Neutrophil (primary cell): ENCODE results near the gene ECI1.

Source experiments
- H3K27ac ChIP-seq: fragments of 200-600 bp; sonication (generic); 2 replicates; pipeline ENCODE4 v1.5.1; 2016; ENCODE audit warnings: mild to moderate bottlenecking, moderate library complexity
- H3K27me3 ChIP-seq: fragments of 200-600 bp; sonication (generic); 2 replicates; pipeline ENCODE4 v1.6.0; 2016; ENCODE audit warnings: mild to moderate bottlenecking
- H3K36me3 ChIP-seq: fragments of 200-600 bp; sonication (generic); 2 replicates; pipeline ENCODE4 v1.5.1; 2017
- H3K4me1 ChIP-seq, 2 experiments: fragments of 200-600 bp in 1 of 2; sonication (generic) in 1 of 2; 1 replicate in 1 of 2; 2 replicates in 1 of 2; pipeline versions ENCODE4 v1.5.1 to v1.6.1; 2013 to 2016; ENCODE audit warnings: low read depth in 1 of 2, low read length in 1 of 2, mild to moderate bottlenecking in 1 of 2, moderate library complexity in 1 of 2; ENCODE audit not compliant: control insufficient read depth in 1 of 2, insufficient read depth in 1 of 2
- H3K4me3 ChIP-seq, 2 experiments: fragments of 200-600 bp in 1 of 2; sonication (generic) in 1 of 2; 1 replicate in 1 of 2; 2 replicates in 1 of 2; pipeline ENCODE4 v1.5.1; 2013 to 2016; ENCODE audit warnings: low read depth in 1 of 2, low read length in 1 of 2, mild to moderate bottlenecking in 1 of 2, moderate library complexity in 1 of 2
- H3K9me3 ChIP-seq: fragments of 200-600 bp; sonication (generic); 2 replicates; pipeline ENCODE4 v1.5.1; 2016
- TF ChIP-seq, protein P1 (sequence below): fragments of 200-600 bp; sonication (generic); IDR thresholded peaks from 2 replicates; pipeline ENCODE4 v1.5.1; 2016; ENCODE audit warnings: antibody characterized with exemption

ECI1 gene

DNA sequence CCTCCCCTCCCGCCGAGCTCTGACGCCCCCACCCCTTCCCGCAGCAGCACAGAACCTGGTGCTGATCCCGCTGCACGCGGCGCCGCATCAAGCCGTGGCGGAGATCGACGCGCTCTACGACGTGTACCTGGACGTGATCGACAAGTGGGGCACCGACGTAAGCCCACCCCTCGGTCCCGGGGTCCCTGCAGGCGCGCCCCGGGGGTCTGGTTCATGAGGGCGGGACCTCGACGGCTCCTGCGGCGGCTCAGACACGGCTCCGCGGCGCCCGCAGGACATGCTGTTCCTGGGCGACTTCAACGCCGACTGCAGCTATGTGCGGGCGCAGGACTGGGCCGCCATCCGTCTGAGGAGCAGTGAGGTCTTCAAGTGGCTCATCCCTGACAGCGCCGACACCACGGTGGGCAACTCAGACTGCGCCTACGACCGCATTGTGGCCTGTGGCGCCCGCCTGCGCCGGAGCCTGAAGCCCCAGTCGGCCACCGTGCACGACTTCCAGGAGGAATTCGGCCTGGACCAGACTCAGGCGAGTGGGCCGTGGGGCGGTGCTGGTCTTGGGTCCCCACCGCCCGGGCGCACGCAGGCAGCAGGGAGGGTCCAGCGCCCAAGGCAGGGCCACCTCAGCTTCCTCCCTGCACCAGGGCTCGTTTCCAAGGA is 13.8 kb downstream of the ECI1 start:
- peaks cover 66% of the 10 kb centered on the region for H3K36me3 ChIP-seq
- no peaks in the 10 kb centered on the region for H3K9me3 ChIP-seq
- no peak overlapping the region for H3K4me3 ChIP-seq
- no peak overlapping the region for H3K27ac ChIP-seq
- H3K4me1 ChIP-seq = no peaks in the 10 kb centered on the region
- peaks cover 45% of the 10 kb centered on the region for H3K27me3 ChIP-seq
- TF ChIP-seq, protein P1, sequence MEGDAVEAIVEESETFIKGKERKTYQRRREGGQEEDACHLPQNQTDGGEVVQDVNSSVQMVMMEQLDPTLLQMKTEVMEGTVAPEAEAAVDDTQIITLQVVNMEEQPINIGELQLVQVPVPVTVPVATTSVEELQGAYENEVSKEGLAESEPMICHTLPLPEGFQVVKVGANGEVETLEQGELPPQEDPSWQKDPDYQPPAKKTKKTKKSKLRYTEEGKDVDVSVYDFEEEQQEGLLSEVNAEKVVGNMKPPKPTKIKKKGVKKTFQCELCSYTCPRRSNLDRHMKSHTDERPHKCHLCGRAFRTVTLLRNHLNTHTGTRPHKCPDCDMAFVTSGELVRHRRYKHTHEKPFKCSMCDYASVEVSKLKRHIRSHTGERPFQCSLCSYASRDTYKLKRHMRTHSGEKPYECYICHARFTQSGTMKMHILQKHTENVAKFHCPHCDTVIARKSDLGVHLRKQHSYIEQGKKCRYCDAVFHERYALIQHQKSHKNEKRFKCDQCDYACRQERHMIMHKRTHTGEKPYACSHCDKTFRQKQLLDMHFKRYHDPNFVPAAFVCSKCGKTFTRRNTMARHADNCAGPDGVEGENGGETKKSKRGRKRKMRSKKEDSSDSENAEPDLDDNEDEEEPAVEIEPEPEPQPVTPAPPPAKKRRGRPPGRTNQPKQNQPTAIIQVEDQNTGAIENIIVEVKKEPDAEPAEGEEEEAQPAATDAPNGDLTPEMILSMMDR = no peak

DNA sequence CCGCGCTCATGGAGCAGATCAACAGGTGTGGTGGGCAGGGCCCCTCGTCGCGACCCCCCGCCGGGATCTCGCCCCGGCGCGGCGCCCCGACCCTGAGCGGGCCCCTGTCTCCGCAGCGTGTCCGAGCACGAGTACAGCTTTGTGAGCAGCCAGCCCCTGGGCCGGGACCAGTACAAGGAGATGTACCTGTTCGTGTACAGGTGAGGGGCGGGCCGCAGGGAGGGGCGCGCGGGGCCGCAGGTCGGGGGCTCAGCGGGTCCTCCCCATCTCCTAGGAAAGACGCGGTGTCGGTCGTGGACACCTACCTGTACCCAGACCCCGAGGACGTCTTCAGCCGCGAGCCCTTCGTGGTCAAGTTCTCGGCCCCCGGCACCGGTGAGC is 14.3 kb downstream of the ECI1 start:
- Histone ChIP-seq H3K27me3 (peaks cover 45% of the 10 kb centered on the region), H3K27ac (no peak overlapping the region), H3K4me3 (no peak overlapping the region), H3K9me3 (no peaks in the 10 kb centered on the region), H3K36me3 (peaks cover 66% of the 10 kb centered on the region), H3K4me1 (no peaks in the 10 kb centered on the region)
- TF ChIP-seq, protein P1 = no peak

DNA sequence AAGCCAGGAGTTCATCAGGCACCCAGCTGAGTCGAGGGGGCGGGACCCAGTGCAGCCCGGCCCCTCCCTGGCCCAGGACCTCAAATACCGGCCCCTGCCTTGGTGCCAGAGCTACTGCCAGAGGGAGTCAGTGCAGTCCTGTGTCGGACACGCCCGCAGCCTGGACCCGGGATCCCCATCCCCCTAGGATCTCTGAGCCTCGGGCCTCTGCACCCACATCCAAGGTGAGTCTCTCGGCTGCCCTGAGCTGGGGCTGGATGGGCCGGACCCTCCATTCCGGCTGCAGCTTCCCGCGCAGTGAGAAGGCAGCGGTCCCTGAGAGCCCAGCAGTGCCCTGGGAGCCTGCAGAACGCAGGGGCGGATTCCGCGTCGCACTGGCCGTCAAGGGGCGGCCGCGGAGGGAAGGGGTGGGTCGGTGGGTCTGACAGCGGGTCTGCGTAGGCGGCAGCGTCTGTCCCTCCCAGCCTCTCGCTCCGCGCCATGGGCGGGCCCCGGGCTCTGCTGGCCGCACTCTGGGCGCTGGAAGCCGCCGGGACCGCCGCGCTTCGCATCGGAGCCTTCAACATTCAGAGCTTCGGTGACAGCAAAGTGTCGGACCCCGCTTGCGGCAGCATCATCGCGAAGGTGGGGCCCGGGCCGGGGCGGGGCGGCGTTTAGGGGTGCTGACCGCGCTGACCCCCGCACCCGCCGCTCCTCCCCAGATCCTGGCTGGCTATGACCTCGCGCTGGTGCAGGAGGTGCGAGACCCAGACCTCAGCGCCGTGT is 14.9 kb downstream of the ECI1 start, which contains the start of gene DNASE1L2:
Gene DNASE1L2 (plus strand): TSS at position 108 of the 765 bp plus-strand sequence. CDS start 373 bp downstream, at position 481.
- Histone ChIP-seq H3K36me3 (peaks cover 71% of the 10 kb centered on the region), H3K27ac (no peak within 1 kb of the TSS), H3K9me3 (no peaks in the 10 kb centered on the region), H3K4me3 (no peak within 1 kb of the TSS), H3K4me1 (no peaks in the 10 kb centered on the region), H3K27me3 (peaks cover 45% of the 10 kb centered on the region)
- TF ChIP-seq, protein P1 = no peak

DNA sequence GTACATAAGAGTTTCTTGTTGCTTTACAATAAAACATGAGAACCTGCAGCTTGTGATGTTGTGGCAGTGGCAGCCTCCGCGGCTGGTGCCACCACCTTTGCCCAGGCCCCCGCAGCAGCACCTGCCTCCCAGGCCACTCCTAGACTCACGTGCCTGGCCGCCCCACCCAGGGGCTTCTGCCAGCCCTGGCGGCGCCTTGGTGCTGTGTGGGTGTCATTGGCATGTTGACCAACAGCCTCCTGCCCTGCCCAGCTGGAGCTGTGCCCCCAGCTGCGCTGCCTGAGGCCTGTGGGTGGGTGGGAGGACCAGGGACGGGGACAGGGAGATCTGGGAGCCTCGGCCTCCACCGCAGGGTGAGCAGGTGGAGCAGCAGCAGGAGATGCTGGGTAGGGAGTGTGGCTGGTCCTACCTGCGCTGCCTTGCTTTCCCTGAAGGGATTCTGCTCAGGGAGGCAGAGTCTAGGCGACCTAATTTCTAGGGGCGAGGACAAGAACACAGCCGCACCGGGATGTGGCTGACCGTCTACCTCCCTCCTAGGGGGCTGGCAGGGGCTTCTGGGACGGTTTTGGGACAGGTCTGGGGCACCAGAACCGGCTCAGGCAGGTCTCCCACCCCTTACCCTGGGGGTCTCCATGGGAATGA is 15.6 kb downstream of the ECI1 start:
- Histone ChIP-seq H3K4me3 (no peak overlapping the region), H3K4me1 (no peaks in the 10 kb centered on the region), H3K36me3 (peaks cover 78% of the 10 kb centered on the region), H3K9me3 (no peaks in the 10 kb centered on the region), H3K27me3 (peaks cover 45% of the 10 kb centered on the region), H3K27ac (no peak overlapping the region)
- TF ChIP-seq, protein P1 = no peak

DNA sequence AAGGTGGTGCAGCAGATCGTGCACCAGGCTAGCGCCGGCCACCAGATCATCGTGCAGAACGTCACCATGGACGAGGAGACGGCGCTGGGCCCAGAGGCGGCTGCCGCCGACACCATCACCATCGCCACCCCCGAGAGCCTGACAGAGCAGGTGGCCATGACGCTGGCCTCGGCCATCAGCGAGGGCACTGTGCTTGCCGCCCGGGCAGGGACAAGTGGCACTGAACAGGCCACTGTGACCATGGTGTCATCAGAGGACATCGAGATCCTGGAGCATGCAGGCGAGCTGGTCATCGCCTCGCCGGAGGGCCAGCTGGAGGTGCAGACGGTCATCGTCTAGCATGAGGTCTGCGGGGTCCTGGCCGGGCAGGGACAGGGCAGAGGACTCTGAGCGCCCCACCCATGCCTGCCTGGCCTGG is 16.1 kb downstream of the ECI1 start:
- Histone ChIP-seq H3K36me3 (peaks cover 77% of the 10 kb centered on the region), H3K4me1 (no peaks in the 10 kb centered on the region), H3K9me3 (no peaks in the 10 kb centered on the region), H3K4me3 (no peak overlapping the region), H3K27ac (no peak overlapping the region), H3K27me3 (peaks cover 45% of the 10 kb centered on the region)
- TF ChIP-seq, protein P1 = no peak
